GM12872 (cell line): Measurements from ENCODE around the gene TNFSF11.

Experiments
- CTCF ChIP-seq: IDR thresholded peaks from 3 replicates; pipeline ENCODE4 v1.5.1; 2011; ENCODE audit warnings: low read depth, mild to moderate bottlenecking, low read length, moderate library complexity; ENCODE audit not compliant: insufficient read depth

The TNFSF11 gene

GRCh38 chr13:42548731-42549551 lies 25.0 kb upstream of the TNFSF11 start:
- TF ChIP-seq CTCF: no peak

GRCh38 chr13:42549552-42549936 lies 24.4 kb upstream of the TNFSF11 start:
- no peak for TF ChIP-seq CTCF

GRCh38 chr13:42551611-42552010 lies 22.3 kb upstream of the TNFSF11 start:
- TF ChIP-seq CTCF: no peak

- no peak for TF ChIP-seq CTCF
Measured at GRCh38 chr13:42553098-42554046, 20.6 kb upstream of the TNFSF11 start.

GRCh38 chr13:42559057-42559456 lies 14.9 kb upstream of the TNFSF11 start:
- TF ChIP-seq CTCF: no peak

- no peak for TF ChIP-seq CTCF
Measured at GRCh38 chr13:42561752-42562467, 12.0 kb upstream of the TNFSF11 start.

GRCh38 chr13:42567906-42568305 lies 6.0 kb upstream of the TNFSF11 start:
- TF ChIP-seq CTCF: no peak
